ENCODE results near the gene RITA1.

RITA1 gene

DNA sequence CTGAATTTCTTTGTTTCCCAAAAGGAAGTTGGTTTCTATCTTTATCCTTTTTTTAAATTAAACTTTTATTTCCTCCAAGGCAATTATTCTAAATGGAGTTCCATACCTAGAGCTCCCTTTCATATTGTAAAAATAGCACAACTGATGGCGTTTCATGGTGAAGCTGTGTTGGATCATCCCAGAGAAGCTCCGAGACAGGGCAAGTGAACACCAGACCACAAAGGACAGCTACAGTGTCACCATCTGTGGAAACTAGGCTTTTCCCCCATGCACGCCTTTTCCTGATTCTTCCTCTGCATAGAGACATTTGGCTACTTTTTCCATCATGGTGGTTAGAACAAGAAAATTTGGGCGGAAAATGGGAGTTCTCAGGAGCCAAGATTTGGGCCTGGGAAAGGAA, 48.4 kb downstream of the RITA1 start:
- H3K9me3 ChIP-seq (ENCODE audit: control extremely low read depth in 1 of 5, control insufficient read depth in 4 of 5, insufficient read depth in 2 of 5, low read depth in 1 of 5, low read length in 4 of 5) = no peaks in the 10 kb centered on the region
- peak overlapping the region in 1 of 2 experiments; percentile 50 for H3K27ac ChIP-seq (ENCODE audit: insufficient read depth in 1 of 2, low read depth in 1 of 2, low read length in 2 of 2, poor library complexity in 1 of 2, severe bottlenecking in 2 of 2)
- H3K27me3 ChIP-seq (replicated peaks in 2 of 5; ENCODE audit: control insufficient read depth in 4 of 5, insufficient read depth in 5 of 5, low read length in 4 of 5) = no peaks in the 10 kb centered on the region
- POLR2A ChIA-PET = no interaction called here
- no peak for DNase-seq
- peak overlapping the region in 1 of 7 experiments; percentile 68 for H3K4me3 ChIP-seq (ENCODE audit: control insufficient read depth in 1 of 7, extremely low read depth in 1 of 7, insufficient read depth in 4 of 7, low read depth in 2 of 7, low read length in 6 of 7)
- CTCF ChIA-PET = interaction anchor here (1.2 to 10.0 kb wide), 6 partner anchors 11 to 50 kb away, joined by 4 to 91 read pairs (median 20); partner anchors contain the start of gene TPCN1
- WGBS (ENCODE audit: insufficient coverage) = 97% methylated on average over 4 of the region's 4 CpGs
- H3K4me1 ChIP-seq (ENCODE audit: control extremely low read depth in 1 of 4, control insufficient read depth in 4 of 4, insufficient read depth in 4 of 4, low read length in 3 of 4) = peaks cover 8 to 77% (median 64%) of the 10 kb centered on the region in 4 experiments
- peaks cover 0 to 21% (median 5%) of the 10 kb centered on the region in 4 experiments for H3K36me3 ChIP-seq (ENCODE audit: control insufficient read depth in 4 of 4, insufficient read depth in 4 of 4, low read length in 3 of 4)

DNA sequence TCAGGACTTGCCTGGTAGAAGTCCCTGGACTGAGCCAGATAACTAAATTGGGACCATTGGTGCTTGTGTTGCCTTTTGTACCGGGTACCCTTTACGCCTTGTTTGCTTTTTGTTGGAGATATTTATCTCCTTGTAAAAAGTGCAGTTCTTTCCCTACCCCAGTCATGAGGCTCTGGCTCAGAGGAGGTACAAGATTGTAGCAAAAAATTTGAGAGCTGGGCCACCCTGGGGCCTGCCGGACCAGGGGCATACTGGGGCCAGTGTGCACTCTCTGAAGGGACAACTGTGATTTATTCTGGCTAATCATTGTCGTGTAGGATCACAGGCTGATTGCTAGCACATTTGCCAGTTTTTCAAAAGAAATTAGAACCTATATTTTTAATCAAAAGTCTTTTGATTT, 49.0 kb downstream of the RITA1 start:
- 92% methylated on average over 4 of the region's 4 CpGs for WGBS (ENCODE audit: insufficient coverage)
- no peaks in the 10 kb centered on the region for H3K9me3 ChIP-seq (ENCODE audit: control extremely low read depth in 1 of 5, control insufficient read depth in 4 of 5, insufficient read depth in 2 of 5, low read depth in 1 of 5, low read length in 4 of 5)
- H3K4me3 ChIP-seq (ENCODE audit: control insufficient read depth in 1 of 7, extremely low read depth in 1 of 7, insufficient read depth in 4 of 7, low read depth in 2 of 7, low read length in 6 of 7) = no peak overlapping the region
- DNase-seq = no peak
- H3K4me1 ChIP-seq (ENCODE audit: control extremely low read depth in 1 of 4, control insufficient read depth in 4 of 4, insufficient read depth in 4 of 4, low read length in 3 of 4) = peaks cover 8 to 77% (median 64%) of the 10 kb centered on the region in 4 experiments
- CTCF ChIA-PET = interaction anchor here (2.6 to 10.0 kb wide), 3 partner anchors 11 to 38 kb away, joined by 22 to 91 read pairs (median 44); partner anchors contain the start of gene TPCN1
- H3K27ac ChIP-seq (ENCODE audit: insufficient read depth in 1 of 2, low read depth in 1 of 2, low read length in 2 of 2, poor library complexity in 1 of 2, severe bottlenecking in 2 of 2) = no peak overlapping the region
- peaks cover 0 to 23% (median 5%) of the 10 kb centered on the region in 4 experiments for H3K36me3 ChIP-seq (ENCODE audit: control insufficient read depth in 4 of 4, insufficient read depth in 4 of 4, low read length in 3 of 4)
- POLR2A ChIA-PET = no interaction called here
- no peaks in the 10 kb centered on the region for H3K27me3 ChIP-seq (replicated peaks in 2 of 5; ENCODE audit: control insufficient read depth in 4 of 5, insufficient read depth in 5 of 5, low read length in 4 of 5)

DNA sequence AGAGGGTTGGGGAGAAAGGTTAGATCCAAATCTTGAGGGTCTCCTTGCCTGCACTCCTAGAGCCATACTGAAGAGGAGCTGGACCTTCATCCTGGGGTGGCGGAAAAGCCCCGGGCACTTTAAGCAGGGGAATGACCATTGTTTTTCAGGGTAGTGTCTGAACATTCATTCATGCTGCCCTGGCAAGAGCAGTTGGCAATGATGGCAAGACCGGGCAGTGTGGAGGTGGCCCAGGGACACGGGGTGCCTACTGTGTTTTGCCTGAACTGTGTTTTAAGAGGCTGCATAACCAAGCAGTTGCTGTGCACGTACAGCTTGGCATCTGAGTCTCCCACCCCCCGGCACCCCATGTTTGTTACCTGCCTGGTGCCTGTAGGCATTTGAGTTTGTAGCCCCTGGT, 50.5 kb downstream of the RITA1 start:
- no peaks in the 10 kb centered on the region for H3K27me3 ChIP-seq (replicated peaks in 2 of 5; ENCODE audit: control insufficient read depth in 4 of 5, insufficient read depth in 5 of 5, low read length in 4 of 5)
- H3K4me3 ChIP-seq (ENCODE audit: control insufficient read depth in 1 of 7, extremely low read depth in 1 of 7, insufficient read depth in 4 of 7, low read depth in 2 of 7, low read length in 6 of 7) = no peak overlapping the region
- POLR2A ChIA-PET = interaction anchor here (2.6 kb wide), 1 partner anchor 14 kb away, joined by 8 read pairs; the partner anchor contains the start of gene TPCN1
- DNase-seq = no peak
- peaks cover 0 to 21% (median 1%) of the 10 kb centered on the region in 4 experiments for H3K36me3 ChIP-seq (ENCODE audit: control insufficient read depth in 4 of 4, insufficient read depth in 4 of 4, low read length in 3 of 4)
- 99% methylated on average over 6 of the region's 6 CpGs for WGBS (ENCODE audit: insufficient coverage)
- H3K4me1 ChIP-seq (ENCODE audit: control extremely low read depth in 1 of 4, control insufficient read depth in 4 of 4, insufficient read depth in 4 of 4, low read length in 3 of 4) = peaks cover 6 to 79% (median 58%) of the 10 kb centered on the region in 4 experiments
- no peaks in the 10 kb centered on the region for H3K9me3 ChIP-seq (ENCODE audit: control extremely low read depth in 1 of 5, control insufficient read depth in 4 of 5, insufficient read depth in 2 of 5, low read depth in 1 of 5, low read length in 4 of 5)
- H3K27ac ChIP-seq (ENCODE audit: insufficient read depth in 1 of 2, low read depth in 1 of 2, low read length in 2 of 2, poor library complexity in 1 of 2, severe bottlenecking in 2 of 2) = no peak overlapping the region
- CTCF ChIA-PET = interaction anchor here (1.2 to 10.0 kb wide), 4 partner anchors 13 to 49 kb away, joined by 3 to 91 read pairs (median 16); partner anchors contain the start of genes DDX54, RITA1 and TPCN1

DNA sequence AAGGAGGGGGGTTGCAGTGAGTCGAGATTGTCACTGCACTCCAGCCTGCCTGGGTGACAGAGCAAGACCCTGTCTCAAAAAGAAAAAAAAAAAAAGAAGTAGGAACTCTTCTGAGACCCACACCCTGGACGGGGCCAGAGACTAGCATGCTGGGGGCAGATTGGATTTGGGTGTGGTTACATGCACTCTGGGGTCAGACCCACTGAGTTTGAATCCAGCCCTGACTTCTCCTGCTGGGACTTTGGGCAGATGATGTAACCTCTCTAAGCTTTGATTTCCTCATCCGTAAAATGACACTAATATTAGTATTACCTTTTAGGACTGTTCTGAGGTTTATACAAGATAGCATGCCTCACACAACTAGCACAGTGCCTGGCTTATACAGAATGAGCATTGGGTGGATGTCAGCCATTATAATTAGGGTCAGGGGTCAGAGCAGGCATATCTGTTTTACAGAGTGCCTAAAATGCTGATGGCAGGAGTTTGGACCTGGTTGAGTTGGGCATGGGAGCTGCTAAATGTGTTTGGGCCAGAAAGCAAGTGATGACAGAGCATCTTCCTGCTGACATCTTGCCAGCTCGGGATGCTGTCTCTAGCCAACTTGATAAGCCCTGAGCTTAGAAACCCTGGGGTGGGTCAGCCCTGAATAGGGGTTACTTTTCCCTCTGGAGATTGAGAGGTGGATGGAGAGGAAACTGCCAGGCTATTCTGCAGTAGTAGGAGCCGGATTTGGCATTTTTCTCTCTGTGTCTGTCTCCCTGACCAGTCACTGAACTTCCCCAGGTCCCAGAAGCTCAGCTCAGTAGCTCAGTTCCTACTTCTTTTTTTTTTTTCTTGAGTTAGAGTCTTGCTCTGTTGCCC, 51.2 kb downstream of the RITA1 start:
- Histone ChIP-seq H3K27ac (ENCODE audit: insufficient read depth in 1 of 2, low read depth in 1 of 2, low read length in 2 of 2, poor library complexity in 1 of 2, severe bottlenecking in 2 of 2) (peak overlapping the region in 1 of 2 experiments; percentile 71), H3K36me3 (ENCODE audit: control insufficient read depth in 4 of 4, insufficient read depth in 4 of 4, low read length in 3 of 4) (peaks cover 0 to 14% (median 0%) of the 10 kb centered on the region in 4 experiments), H3K4me1 (ENCODE audit: control extremely low read depth in 1 of 4, control insufficient read depth in 4 of 4, insufficient read depth in 4 of 4, low read length in 3 of 4) (peaks cover 6 to 87% (median 63%) of the 10 kb centered on the region in 4 experiments), H3K4me3 (ENCODE audit: control insufficient read depth in 1 of 7, extremely low read depth in 1 of 7, insufficient read depth in 4 of 7, low read depth in 2 of 7, low read length in 6 of 7) (no peak overlapping the region), H3K9me3 (ENCODE audit: control extremely low read depth in 1 of 5, control insufficient read depth in 4 of 5, insufficient read depth in 2 of 5, low read depth in 1 of 5, low read length in 4 of 5) (no peaks in the 10 kb centered on the region), H3K27me3 (replicated peaks in 2 of 5; ENCODE audit: control insufficient read depth in 4 of 5, insufficient read depth in 5 of 5, low read length in 4 of 5) (no peaks in the 10 kb centered on the region)
- ChIA-PET POLR2A (interaction anchor here (1.6 to 2.6 kb wide), 2 partner anchors 10 to 15 kb away, joined by 3 to 8 read pairs; partner anchors contain the start of gene TPCN1), CTCF (interaction anchor here (0.9 to 10.0 kb wide), 8 partner anchors 9 to 50 kb away, joined by 3 to 91 read pairs (median 6); partner anchors contain the start of genes DDX54, RITA1 and TPCN1)
- WGBS (ENCODE audit: insufficient coverage) = 79% methylated on average over 4 of the region's 5 CpGs
- DNase-seq = no peak

DNA sequence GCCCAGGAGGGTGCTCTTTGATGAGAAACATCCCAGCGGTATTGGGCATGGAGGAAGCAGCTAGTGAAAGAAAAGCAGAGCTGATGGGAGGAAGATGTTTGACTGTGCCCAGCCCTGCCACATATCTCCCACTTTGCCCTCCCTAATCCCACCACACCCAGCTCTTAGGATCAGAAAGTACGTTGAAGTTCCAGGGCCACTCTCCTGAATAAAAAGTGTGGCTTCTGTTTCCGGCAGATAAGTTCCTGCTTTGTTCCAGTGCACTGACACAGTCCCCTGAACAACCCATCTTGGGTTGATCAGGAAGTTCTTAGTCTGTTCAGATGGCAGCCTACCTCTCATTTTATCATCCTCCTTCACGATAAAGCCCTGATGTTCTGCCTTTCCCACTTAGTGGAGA, 52.2 kb downstream of the RITA1 start:
- peak; percentile 87 to 92 (median 90) for DNase-seq
- 0% methylated on average over 2 of the region's 4 CpGs for WGBS (ENCODE audit: insufficient coverage)
- peak overlapping the region in 2 of 7 experiments; percentile 11 to 46 for H3K4me3 ChIP-seq (ENCODE audit: control insufficient read depth in 1 of 7, extremely low read depth in 1 of 7, insufficient read depth in 4 of 7, low read depth in 2 of 7, low read length in 6 of 7)
- ChIA-PET CTCF (interaction anchor here (0.8 to 10.0 kb wide), 8 partner anchors 9 to 41 kb away, joined by 3 to 91 read pairs (median 4); partner anchors contain the start of gene TPCN1), POLR2A (interaction anchor here (0.8 to 2.6 kb wide), 5 partner anchors 9 to 125 kb away, joined by 3 to 9 read pairs (median 4); partner anchors contain the start of gene TPCN1)
- peaks cover 6 to 88% (median 59%) of the 10 kb centered on the region in 4 experiments for H3K4me1 ChIP-seq (ENCODE audit: control extremely low read depth in 1 of 4, control insufficient read depth in 4 of 4, insufficient read depth in 4 of 4, low read length in 3 of 4)
- peaks cover 0 to 7% (median 0%) of the 10 kb centered on the region in 4 experiments for H3K36me3 ChIP-seq (ENCODE audit: control insufficient read depth in 4 of 4, insufficient read depth in 4 of 4, low read length in 3 of 4)
- no peaks in the 10 kb centered on the region for H3K27me3 ChIP-seq (replicated peaks in 2 of 5; ENCODE audit: control insufficient read depth in 4 of 5, insufficient read depth in 5 of 5, low read length in 4 of 5)
- H3K27ac ChIP-seq (ENCODE audit: insufficient read depth in 1 of 2, low read depth in 1 of 2, low read length in 2 of 2, poor library complexity in 1 of 2, severe bottlenecking in 2 of 2) = peak overlapping the region in 1 of 2 experiments; percentile 71
- no peaks in the 10 kb centered on the region for H3K9me3 ChIP-seq (ENCODE audit: control extremely low read depth in 1 of 5, control insufficient read depth in 4 of 5, insufficient read depth in 2 of 5, low read depth in 1 of 5, low read length in 4 of 5)

DNA sequence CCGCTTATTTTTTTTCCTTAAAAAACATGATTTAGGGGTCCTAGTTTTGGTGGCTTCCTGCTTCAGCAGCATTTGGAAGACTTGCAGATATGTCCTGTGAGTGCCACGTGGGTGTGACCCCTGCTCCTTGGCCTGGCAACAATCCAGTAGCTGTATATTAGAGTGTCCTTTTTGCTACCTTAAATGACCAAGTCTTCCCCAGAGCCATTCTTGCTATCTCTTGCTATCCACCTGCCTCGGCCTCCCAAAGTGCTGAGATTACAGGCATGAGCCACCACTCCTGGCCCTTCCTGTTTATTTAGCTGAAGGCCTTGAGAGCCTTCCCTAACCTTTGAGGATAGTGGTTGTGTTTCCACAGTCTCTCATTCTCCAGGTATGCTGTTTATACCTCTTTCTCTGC, 52.8 kb downstream of the RITA1 start:
- H3K4me3 ChIP-seq (ENCODE audit: control insufficient read depth in 1 of 7, extremely low read depth in 1 of 7, insufficient read depth in 4 of 7, low read depth in 2 of 7, low read length in 6 of 7) = peak overlapping the region in 1 of 7 experiments; percentile 46
- H3K4me1 ChIP-seq (ENCODE audit: control extremely low read depth in 1 of 4, control insufficient read depth in 4 of 4, insufficient read depth in 4 of 4, low read length in 3 of 4) = peaks cover 6 to 84% (median 54%) of the 10 kb centered on the region in 4 experiments
- DNase-seq = no peak
- ChIA-PET POLR2A (interaction anchor here (0.8 to 2.6 kb wide), 5 partner anchors 8 to 125 kb away, joined by 3 to 9 read pairs (median 4); partner anchors contain the start of gene TPCN1), CTCF (interaction anchor here (0.8 to 10.0 kb wide), 5 partner anchors 15 to 42 kb away, joined by 3 to 91 read pairs (median 3); partner anchors contain the start of gene TPCN1)
- peaks cover 0 to 7% (median 0%) of the 10 kb centered on the region in 4 experiments for H3K36me3 ChIP-seq (ENCODE audit: control insufficient read depth in 4 of 4, insufficient read depth in 4 of 4, low read length in 3 of 4)
- WGBS (ENCODE audit: insufficient coverage) = 0% methylated on average over 2 of the region's 3 CpGs
- no peaks in the 10 kb centered on the region for H3K9me3 ChIP-seq (ENCODE audit: control extremely low read depth in 1 of 5, control insufficient read depth in 4 of 5, insufficient read depth in 2 of 5, low read depth in 1 of 5, low read length in 4 of 5)
- peak overlapping the region; percentile 10 to 71 for H3K27ac ChIP-seq (ENCODE audit: insufficient read depth in 1 of 2, low read depth in 1 of 2, low read length in 2 of 2, poor library complexity in 1 of 2, severe bottlenecking in 2 of 2)
- no peaks in the 10 kb centered on the region for H3K27me3 ChIP-seq (replicated peaks in 2 of 5; ENCODE audit: control insufficient read depth in 4 of 5, insufficient read depth in 5 of 5, low read length in 4 of 5)
